NCI-H128 (cell line): ENCODE results near the gene MAP4K4.
"Not testable (repeated sequence)": the region's sequence is repeated elsewhere in the genome, so short reads cannot be mapped to it uniquely, and the experiment has no call there.

Experiments
- DNase-seq: peaks from one replicate; lab custom pipeline; 2025; ENCODE audit not compliant: unreplicated experiment; lab: John Stamatoyannopoulos, UW

Gene MAP4K4

GRCh38 chr2:101766337-101766736 is 68.8 kb downstream of the MAP4K4 start:
- DNase-seq, result no peak

DNA sequence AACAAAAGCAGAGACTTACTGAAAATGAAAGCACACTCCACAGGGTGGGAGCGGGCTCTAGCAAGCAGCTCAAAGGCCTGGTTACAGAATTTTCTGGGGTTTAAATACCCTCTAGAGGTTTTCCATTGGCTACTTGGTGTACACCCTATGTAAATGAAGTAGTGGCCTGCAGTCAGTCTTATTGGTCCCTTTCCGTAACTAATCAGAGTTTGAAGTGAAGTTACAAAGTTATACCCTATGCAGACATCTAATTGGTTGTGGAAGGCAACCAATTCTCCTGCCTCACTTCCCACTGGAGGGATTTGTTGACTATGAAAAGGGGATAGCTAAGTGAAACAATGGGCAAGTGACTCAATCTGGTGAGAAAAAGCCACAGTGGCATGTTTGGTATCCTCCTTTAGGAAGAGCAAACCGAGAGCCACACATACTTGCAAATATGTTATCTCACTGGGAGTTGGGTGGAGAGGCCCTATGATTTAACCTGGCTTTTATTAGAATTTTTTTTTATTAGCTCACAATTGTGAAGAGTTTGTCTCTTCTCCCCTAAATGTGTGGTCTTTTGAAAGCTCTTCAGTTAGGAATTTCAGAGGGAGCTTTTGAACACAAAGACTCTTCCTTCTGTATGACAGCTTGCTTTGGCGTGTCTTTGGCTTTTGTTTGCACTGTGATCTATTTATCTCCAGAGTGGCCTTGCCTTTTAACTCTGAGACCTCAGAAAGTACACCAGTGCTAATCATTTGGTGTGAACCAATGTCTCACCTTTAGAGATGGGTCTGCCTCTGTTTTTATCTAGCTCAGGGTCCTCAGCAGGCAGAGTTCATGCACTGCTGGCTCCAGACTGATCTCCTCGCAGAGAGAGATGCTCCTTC is 69.6 kb downstream of the MAP4K4 start:
- no peak for DNase-seq

- DNase-seq, result no peak
Observed at GRCh38 chr2:101768556-101769220, 71.2 kb downstream of the MAP4K4 start.

GRCh38 chr2:101769726-101770125 is 72.2 kb downstream of the MAP4K4 start:
- DNase-seq, result not testable (repeated sequence)

DNA sequence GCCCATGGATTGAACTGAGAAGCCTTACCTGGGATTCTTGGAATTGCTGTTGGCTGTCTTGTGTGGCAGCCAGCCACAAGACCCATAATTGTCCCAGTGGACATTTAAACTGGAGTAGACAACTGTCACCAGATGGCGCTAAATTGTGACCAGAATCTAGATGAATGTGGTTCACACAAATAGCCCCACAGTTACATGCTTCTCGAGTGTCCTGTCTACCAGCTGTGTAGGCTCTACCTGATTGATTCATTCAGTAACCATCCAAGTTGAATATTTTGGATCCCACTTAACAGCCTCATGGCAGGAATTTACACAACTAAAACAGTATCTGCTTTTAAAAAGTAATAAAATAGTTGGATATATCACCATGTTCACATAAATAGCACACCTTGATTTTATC is 73.2 kb downstream of the MAP4K4 start:
- no peak for DNase-seq

DNA sequence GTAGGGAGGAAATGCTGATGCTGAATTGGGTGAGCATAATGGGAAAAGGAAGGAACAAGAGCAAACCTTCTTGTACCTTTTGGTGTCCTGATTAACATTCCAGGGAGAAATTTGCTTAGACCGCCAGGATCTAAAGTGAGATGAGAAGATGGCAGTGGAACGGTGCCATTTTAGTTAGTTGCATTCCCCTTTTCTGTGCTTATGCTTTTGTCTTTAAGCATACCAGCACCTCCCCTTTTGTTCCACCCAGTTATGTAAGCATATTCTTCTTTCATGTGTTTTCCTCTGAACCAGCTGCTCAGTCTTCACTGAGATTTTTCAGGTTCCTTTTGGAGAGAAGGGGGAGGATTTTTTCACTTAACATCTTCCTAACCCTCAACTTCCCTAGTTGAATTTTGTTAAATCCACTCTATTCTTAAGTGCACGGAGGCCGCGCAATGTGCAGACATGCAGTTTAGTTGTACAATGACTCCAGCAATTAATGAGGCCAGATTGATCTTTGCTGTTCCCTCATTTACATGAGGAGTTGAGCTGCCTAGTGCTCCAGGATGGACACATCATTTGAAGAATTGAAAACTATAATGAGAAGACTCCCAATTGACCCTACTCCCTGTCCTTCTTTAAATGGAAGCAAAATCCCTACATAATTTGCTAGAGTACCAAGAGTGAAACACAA is 73.9 kb downstream of the MAP4K4 start:
- no peak for DNase-seq

GRCh38 chr2:101771910-101772321 is 74.4 kb downstream of the MAP4K4 start:
- no peak for DNase-seq

DNA sequence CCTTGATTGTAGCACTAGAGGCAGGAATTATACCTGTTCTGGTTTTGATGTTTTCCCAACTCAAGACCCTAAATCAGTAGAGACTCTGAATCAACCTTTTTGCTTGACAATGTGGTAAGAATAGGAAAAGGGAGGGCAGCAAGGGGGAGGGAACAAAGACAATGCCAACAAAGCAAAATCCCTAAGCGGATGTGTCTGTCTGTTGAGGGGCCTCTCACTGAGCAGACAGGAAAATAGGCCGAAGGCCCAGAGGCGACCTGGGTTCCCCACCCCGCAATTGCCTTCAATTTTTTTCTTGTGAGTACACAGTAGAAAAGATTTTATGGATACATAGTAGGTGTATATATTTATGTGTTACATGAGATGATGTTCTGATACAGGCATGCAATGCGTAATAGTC is 75.6 kb downstream of the MAP4K4 start:
- DNase-seq, result no peak

GRCh38 chr2:101773961-101774360 is 76.5 kb downstream of the MAP4K4 start:
- not testable (repeated sequence) for DNase-seq

DNA sequence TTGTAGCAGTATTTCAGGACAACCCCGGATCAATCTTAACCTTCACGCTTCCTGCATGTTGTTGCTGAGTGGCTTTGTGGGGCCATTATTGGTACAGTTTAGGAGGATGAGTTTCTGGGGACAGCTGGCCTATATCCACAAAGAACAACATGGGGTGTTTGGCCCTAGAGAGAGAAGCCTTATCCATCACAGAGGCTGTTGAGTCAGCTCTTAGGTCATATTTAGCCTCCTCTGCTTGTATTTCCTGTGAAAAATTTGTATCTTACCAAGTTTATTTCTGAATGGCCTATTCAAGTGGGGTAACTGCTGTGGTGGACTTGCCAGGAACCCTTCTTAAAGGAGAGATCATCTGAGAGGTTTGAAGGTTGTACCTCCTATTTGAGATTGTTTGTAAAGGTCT is 77.6 kb downstream of the MAP4K4 start:
- no peak for DNase-seq

DNA sequence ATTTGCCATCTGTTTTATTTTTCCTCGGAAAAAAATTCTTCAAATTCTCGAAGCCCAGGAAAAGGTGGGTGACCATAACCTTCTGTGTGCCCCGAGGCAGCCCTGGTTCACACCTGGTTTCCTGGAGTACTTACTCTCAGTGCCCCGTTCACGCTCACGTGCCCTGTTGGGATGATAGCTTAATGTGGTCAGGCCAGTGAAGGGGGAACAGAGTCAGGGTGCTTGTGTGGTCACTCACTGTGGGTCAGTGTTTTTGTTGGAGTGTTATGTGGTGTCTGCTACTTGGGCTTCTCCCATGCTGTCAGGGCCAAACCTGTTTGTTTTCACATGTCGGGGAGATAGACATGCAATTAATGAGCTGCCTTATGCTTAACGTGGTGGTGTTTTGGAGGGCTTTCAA is 78.1 kb downstream of the MAP4K4 start:
- DNase-seq, result no peak

- DNase-seq, result no peak
Observed at GRCh38 chr2:101776172-101777043, 78.9 kb downstream of the MAP4K4 start.

DNA sequence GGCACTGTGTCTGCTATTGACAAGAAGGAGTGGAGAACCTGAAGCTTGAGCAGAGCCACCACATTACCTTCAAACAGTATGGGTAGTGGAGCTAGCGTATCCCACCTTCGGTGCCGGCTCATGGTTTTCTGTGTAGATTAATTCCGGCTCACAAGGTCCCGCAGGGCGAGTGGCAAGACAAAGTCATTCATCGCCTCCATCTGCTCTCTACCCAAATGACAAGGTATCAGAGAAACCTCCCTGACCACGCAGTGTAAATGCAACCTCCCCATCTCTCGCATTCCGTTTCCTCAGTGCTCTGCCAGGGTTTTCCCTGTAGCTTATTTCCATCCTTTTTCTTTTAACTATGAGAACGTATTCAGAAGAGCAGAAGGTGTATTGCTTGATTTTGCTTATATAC is 79.8 kb downstream of the MAP4K4 start:
- DNase-seq, result no peak

DNA sequence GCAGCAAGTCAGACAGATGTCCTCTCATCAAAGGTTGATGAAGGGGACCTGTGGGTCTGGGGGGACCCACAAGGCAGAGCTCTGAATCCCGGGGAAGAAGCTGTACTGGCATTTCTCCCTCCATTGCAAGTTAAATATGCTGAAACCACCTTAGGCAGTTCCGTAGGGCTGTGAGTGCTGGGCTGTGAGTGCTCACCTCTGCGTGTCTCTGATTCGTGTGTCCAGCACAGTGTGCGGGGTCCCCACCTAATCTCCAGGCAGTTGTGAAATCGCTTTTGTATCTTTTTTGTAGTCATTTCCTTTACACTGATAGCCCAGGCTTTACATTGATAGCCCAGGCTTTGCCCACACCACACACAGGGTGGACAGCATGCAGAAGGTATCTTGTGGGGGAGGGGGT is 80.6 kb downstream of the MAP4K4 start:
- no peak for DNase-seq

DNA sequence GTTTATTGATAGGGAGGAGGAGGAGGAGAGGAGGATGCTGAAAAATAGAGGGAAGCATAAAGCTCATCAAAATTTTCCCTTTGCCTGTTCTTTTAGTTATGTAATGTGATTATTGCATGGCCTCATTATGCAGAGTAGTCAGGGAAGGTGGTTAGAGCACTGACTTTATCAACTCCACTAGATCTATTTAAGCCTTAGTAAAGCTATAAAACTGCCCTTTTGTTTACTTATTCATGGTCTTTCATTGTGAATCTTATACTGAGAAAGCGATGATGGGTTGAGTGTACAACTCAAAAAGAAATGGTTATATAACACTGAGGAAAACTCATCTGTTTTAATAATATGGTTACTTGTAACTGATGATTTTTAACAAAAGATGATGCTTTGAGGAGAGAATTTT is 81.7 kb downstream of the MAP4K4 start:
- no peak for DNase-seq

GRCh38 chr2:101779656-101780055 is 82.1 kb downstream of the MAP4K4 start:
- no peak for DNase-seq

GRCh38 chr2:101781326-101781725 is 83.8 kb downstream of the MAP4K4 start:
- DNase-seq, result no peak

- DNase-seq, result no peak
Observed at GRCh38 chr2:101781791-101782426, 84.4 kb downstream of the MAP4K4 start.

DNA sequence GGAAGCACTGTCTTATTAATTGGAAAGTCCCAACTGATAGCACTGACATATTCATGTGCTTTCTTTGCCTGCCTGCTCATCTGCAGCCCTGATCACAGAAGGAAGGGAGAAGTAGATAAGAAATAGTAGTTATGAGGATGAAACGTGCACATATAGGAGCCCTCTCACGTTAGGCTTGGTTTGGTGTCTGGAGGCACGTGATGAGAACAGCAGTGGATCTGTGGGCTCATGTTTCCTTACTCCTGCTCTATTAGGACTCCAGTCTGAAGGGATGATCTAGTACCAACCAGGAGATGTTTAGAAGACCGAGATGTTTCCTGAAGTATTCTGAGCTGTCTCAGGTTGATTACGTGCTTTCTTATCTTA is 84.9 kb downstream of the MAP4K4 start:
- no peak for DNase-seq

DNA sequence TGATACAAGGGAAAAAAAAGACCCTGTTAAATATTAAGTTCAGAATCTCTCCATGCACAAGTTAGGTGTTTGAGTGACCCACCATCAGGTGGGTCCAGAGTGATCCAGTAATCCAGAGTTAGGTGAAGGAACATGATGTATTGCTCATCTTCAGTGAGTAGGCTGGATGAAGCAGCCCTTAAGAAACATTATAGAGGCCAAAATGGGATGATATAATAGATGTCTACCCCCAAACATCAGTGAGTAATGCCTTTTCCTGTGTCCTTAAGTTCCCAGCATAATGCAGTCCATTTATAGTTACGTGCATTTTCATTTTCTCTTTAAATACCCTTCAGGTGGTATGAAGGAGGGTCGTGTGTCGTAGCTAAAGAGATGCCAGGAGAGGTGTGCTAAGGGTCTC is 89.6 kb downstream of the MAP4K4 start:
- DNase-seq, result no peak

- DNase-seq, result no peak
Observed at GRCh38 chr2:101788565-101788964, 91.1 kb downstream of the MAP4K4 start.
